Smooth muscle cell (in vitro differentiated cells): ENCODE results near the gene SARNP. TPM values are rescaled to one million over a fixed set of nuclear protein-coding genes. Genes with fewer than 3 reads are reported as not detected.

Experiments used
- DNase-seq: peaks from one replicate; lab custom pipeline; 2025; ENCODE audit not compliant: unreplicated experiment; lab: John Stamatoyannopoulos, UW
- H2AFZ ChIP-seq: fragments of 200-600 bp; sonication (generic); 2 replicates; pipeline ENCODE4 v1.6.0; 2016; ENCODE audit warnings: antibody characterized with exemption, low read depth, mild to moderate bottlenecking
- H3F3A ChIP-seq: fragments of 200-600 bp; sonication (generic); 2 replicates; pipeline ENCODE4 v1.6.0; 2017; ENCODE audit warnings: antibody characterized with exemption, low read depth
- H3K27ac ChIP-seq: fragments of 200-600 bp; sonication (generic); 2 replicates; pipeline ENCODE4 v1.5.1; 2016; ENCODE audit warnings: low read depth, mild to moderate bottlenecking
- H3K27me3 ChIP-seq: fragments of 200-600 bp; sonication (generic); 2 replicates; pipeline ENCODE4 v1.6.1; 2016; ENCODE audit warnings: low read depth, mild to moderate bottlenecking
- H3K36me3 ChIP-seq: fragments of 200-600 bp; sonication (generic); 2 replicates; pipeline ENCODE4 v1.5.1; 2016; ENCODE audit warnings: low read depth
- H3K4me1 ChIP-seq: fragments of 200-600 bp; sonication (generic); 2 replicates; pipeline ENCODE4 v1.5.1; 2016; ENCODE audit warnings: low read depth
- H3K4me2 ChIP-seq: fragments of 200-600 bp; sonication (generic); 2 replicates; pipeline ENCODE4 v1.6.0; 2016; ENCODE audit warnings: mild to moderate bottlenecking
- H3K4me3 ChIP-seq: fragments of 200-600 bp; sonication (generic); 2 replicates; pipeline ENCODE4 v1.5.1; 2016; ENCODE audit warnings: mild to moderate bottlenecking
- H3K79me2 ChIP-seq: fragments of 200-600 bp; sonication (generic); 2 replicates; pipeline ENCODE4 v1.6.0; 2016; ENCODE audit warnings: low read depth, mild to moderate bottlenecking
- H3K9ac ChIP-seq: fragments of 200-600 bp; sonication (generic); 2 replicates; pipeline ENCODE4 v1.6.0; 2016; ENCODE audit warnings: low read depth
- H3K9me3 ChIP-seq: fragments of 200-600 bp; sonication (generic); replicated peaks from 2 replicates; pipeline ENCODE4 v1.5.1; 2016; ENCODE audit warnings: low read depth
- H4K20me1 ChIP-seq: fragments of 200-600 bp; sonication (generic); 2 replicates; pipeline ENCODE4 v1.6.0; 2016; ENCODE audit warnings: low read depth
- CTCF ChIP-seq: fragments of 200-600 bp; sonication (generic); IDR thresholded peaks from 2 replicates; pipeline ENCODE4 v1.5.1; 2017; ENCODE audit warnings: borderline replicate concordance, mild to moderate bottlenecking, antibody characterized with exemption; ENCODE audit not compliant: insufficient read depth, poor library complexity, severe bottlenecking
- WGBS: methylation state at CpG from one replicate; pipeline ENCODE4 v1.1.7; 2016; ENCODE audit warnings: low lambda C conversion rate; 5-methylcytosine and 5-hydroxymethylcytosine counted together
- polyA plus RNA-seq: library from polyadenylated mRNA; unstranded; fragments of >200 nt; fragmentation: Nextera tagmentation; extraction: Ambion mirVana; gene quantifications from 2 replicates; pipeline ENCODE4 v1.2.1, GENCODE V29; 2016
- total RNA-seq: library from RNA; depleted of rRNA; stranded (reverse); fragments of >200 nt; gene quantifications from 2 replicates; pipeline ENCODE4 v1.2.3, GENCODE V29; 2014

Gene SARNP
- total and polyA plus RNA-seq, 2 experiments from 2014 or later, result 128 to 169 TPM

DNA sequence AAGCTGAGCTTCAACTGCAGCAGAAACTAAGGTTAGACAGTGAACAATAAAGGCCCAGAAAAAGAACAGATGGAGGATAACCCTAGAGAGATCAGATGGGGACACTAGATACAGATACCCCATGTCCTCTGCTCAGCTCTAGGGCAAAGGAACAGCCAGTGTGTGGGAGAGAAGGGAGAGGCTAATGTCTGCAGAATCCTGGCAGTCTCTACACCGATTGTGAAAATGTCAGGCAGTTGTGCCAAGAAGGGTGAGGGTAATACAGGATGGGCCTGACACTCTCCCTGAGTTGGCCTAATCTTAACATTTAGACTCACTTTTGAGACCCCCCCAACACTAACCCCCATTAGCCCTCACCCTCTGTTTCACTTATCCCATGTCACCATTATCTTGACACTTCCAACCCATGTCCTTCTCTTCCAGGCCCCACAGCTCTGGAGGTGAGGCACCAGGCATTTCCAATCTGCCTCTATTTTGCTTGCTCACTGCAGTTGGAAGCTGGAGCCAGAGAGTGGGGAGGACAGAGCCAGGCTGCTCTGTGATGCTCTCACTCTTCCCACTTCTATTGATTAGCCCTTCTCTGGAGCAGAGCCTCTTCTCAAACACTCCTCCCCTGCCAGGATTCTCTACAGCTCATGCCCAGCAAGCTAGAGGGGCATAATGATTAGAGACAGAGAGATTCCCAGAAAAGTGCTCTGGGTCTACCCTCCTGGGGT lies 104.7 kb downstream of the SARNP start:
- Histone ChIP-seq H3K36me3 (no peaks in the 10 kb centered on the region), H3F3A (no peaks in the 10 kb centered on the region), H3K9ac (no peak overlapping the region), H3K4me1 (peaks cover 19% of the 10 kb centered on the region), H3K4me2 (no peak overlapping the region), H3K79me2 (no peaks in the 10 kb centered on the region), H3K9me3 (no peaks in the 10 kb centered on the region), H3K27ac (no peak overlapping the region), H4K20me1 (no peaks in the 10 kb centered on the region), H3K4me3 (no peak overlapping the region), H3K27me3 (peaks cover 48% of the 10 kb centered on the region), H2AFZ (no peak overlapping the region)
- no peak for TF ChIP-seq CTCF
- 60% methylated on average over 1 of the region's 1 CpG for WGBS
- no peak for DNase-seq

GRCh38 chr12:55711786-55712553 lies 105.6 kb downstream of the SARNP start:
- no peak overlapping the region for H3K4me3 ChIP-seq
- peaks cover 10% of the 10 kb centered on the region for H3K4me1 ChIP-seq
- DNase-seq, result no peak
- no peak overlapping the region for H3K27ac ChIP-seq
- H3K9ac ChIP-seq, result no peak overlapping the region
- WGBS, result 92% methylated on average over 4 of the region's 4 CpGs
- H3K79me2 ChIP-seq, result no peaks in the 10 kb centered on the region
- no peaks in the 10 kb centered on the region for H3K9me3 ChIP-seq
- peaks cover 55% of the 10 kb centered on the region for H3K27me3 ChIP-seq
- no peak overlapping the region for H3K4me2 ChIP-seq
- H3F3A ChIP-seq, result no peaks in the 10 kb centered on the region
- no peaks in the 10 kb centered on the region for H3K36me3 ChIP-seq
- no peak overlapping the region for H2AFZ ChIP-seq
- no peak for TF ChIP-seq CTCF
- H4K20me1 ChIP-seq, result no peaks in the 10 kb centered on the region

DNA sequence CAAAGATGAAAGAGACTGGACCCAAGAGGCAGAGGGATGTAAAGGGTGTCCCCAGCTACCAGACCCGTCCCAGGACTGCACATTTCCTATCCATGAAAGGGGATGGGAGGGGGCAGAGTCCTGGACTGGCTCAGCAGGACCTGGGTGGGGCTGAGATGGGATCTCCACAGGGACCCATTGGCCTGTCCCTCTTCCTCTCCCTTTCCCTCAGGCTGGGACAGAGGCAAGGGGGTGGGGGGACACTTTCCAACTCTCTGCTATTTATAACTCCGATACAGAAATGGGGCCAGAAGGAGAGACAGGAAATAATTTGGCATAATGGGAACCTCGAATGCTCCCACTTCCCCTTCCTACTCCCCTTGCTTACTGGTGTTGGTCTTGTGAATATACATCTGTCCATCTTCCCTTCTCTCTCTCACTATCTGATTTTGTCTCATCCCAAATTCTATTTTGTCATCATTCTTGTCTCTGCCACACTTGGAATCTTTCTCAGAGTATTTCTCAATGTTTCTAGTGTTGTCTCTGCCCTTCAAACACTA lies 108.8 kb downstream of the SARNP start:
- Histone ChIP-seq H3K79me2 (no peaks in the 10 kb centered on the region), H3K27ac (no peak overlapping the region), H3K9ac (no peak overlapping the region)

More for the DNA sequence above, 108.8 kb downstream of the SARNP start:
- Histone ChIP-seq H3F3A (no peaks in the 10 kb centered on the region), H3K9me3 (no peaks in the 10 kb centered on the region), H3K27me3 (peaks cover 62% of the 10 kb centered on the region), H2AFZ (no peak overlapping the region), H3K4me2 (peak overlapping the region; percentile 90), H3K4me1 (peaks cover 3% of the 10 kb centered on the region), H4K20me1 (no peaks in the 10 kb centered on the region), H3K4me3 (no peak overlapping the region), H3K36me3 (no peaks in the 10 kb centered on the region)
- TF ChIP-seq CTCF, result no peak
- no peak for DNase-seq
- WGBS, result 43% methylated on average over 3 of the region's 3 CpGs
